GM21360 (cell line): ENCODE data around the gene VKORC1L1.
"Not testable (repeated sequence)": the region's sequence is repeated elsewhere in the genome, so short reads cannot be mapped to it uniquely, and the experiment has no call there.

ENCODE experiments used
- ATAC-seq: cut with Tn5 transposase; IDR thresholded peaks from one replicate; pipeline ENCODE4 v1.9.1; 2021; ENCODE audit warnings: mild to moderate bottlenecking, moderate library complexity; ENCODE audit not compliant: unreplicated experiment

The VKORC1L1 gene

DNA sequence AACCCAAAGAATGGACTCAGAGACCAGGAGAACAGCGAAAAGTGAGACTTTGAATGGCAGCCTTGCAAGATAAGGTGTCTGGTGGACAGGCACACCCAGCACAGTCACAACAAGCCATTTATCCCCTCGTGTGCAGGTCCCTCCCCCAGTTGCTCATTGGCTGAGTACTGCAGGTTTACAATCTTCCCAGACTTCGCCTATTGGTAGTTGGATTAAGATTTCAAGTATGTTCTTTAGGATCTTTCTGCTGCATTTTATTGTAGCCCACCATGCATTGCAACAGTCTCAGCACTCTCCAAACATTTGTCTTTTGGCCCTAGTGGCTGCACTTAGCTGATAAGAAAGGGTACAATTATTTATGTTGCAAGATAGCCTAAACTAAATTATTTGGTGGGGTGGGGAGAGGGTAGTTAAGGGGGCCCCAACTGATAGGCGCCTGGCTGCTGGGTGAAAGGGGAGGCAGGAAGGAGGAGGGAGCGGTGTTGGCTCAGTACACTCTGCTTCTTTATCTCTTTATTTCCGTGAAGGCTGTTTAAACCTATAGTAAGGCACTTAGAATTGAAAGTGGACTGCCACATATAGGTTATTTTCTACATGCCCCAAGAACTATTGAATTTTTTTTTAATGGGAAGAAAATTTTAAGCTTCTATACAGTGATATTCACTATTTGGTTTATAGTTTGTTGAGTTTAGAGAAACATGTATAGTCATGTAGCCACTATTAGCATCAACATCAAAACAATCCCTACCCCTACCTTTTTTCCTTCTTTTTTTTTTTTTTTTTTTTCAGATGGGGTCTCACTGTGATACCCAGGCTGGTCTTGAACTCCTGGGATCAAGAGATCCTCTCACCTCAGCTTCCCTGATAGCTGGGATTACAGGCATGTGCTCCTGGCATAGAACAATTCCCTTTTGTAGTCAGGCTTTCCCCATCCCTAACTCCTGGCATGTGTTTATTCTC lies 54.9 kb downstream of the VKORC1L1 start:
- no peak for ATAC-seq

DNA sequence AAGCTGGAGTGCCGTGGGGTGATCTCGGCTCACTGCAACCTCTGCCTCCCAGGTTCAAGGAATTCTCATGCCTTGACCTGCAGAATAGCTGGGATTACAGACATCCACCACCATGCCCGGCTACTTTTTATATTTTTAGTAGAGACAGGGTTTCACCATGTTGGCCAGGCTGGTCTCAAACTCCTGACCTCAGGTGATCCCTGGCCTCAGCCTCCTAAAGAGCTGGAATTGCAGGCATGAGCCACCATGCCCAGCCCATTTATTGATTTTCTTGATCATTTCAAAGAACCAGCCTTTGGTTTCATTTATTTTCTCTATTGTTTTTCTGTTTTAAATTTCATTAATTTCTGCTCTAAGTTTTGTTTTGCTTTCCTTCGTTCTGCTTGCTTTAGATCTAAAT lies 58.8 kb downstream of the VKORC1L1 start:
- ATAC-seq, result no peak

GRCh38 chr7:65937296-65937695 lies 64.4 kb downstream of the VKORC1L1 start:
- ATAC-seq, result no peak

- no peak for ATAC-seq
These were observed 65.5 kb downstream of the VKORC1L1 start for GRCh38 chr7:65938336-65938895.

DNA sequence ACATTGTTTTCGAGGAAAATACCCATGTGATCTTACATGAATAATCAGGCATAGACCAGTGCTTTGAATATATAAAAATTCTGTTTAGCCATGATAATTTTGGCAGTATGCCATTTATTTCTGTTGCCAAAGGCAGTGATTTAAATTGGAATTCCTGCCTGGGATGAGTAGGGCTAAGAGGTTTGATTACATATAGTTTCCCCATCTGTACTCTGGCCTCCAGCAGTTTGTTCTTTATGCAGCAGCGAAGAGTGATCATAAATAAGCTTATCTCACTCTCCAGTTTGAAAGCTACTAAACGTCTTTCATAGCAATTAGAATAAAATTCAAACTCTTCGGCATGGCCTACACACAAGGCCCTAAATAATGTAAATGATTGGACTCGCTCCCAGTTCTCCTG lies 72.9 kb downstream of the VKORC1L1 start:
- ATAC-seq, result not testable (repeated sequence)

DNA sequence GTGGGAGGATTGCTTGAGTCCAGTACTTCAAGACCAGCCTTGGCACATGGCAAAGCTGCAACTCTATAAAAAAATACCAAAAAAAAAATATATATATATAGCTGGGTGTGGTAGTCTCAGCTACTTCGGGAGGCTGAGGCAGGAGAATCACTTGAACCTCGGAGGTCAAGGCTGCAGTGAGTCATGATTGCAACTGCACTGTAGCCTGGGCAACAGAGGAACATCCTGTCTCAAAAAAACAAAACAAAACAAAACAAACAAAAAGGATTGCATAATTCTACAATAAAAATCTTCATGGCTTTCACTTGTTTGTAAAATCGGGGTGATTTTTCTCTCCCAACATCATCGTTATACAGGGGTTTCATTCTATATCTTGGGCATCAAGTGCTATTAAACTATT lies 74.0 kb downstream of the VKORC1L1 start:
- ATAC-seq, result no peak

GRCh38 chr7:65951837-65952578 lies 79.1 kb downstream of the VKORC1L1 start:
- ATAC-seq, result no peak

GRCh38 chr7:65953001-65953720 lies 80.3 kb downstream of the VKORC1L1 start:
- ATAC-seq, result no peak

GRCh38 chr7:65953890-65954450 lies 81.1 kb downstream of the VKORC1L1 start:
- ATAC-seq, result no peak

DNA sequence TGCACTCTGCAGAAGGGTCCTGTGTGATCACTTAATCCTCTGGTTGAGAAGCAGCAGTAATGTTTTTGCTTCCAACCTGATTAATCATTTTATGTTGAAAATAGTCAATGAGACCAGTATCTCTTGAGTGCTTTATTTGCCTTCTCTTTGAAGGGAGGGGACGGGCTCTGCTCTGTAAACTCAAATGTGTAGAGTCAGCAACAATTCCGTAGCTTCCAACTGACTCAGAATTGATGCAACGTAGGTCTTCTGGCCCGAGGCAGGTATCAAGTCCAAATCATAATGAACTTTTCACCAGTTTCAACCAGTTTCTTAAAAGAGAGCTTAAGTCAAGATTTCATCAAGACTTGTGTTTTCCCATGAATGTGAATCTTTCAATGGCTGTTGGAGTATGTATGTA lies 82.8 kb downstream of the VKORC1L1 start:
- no peak for ATAC-seq

GRCh38 chr7:65960351-65961074 lies 87.6 kb downstream of the VKORC1L1 start:
- ATAC-seq, result no peak

- ATAC-seq, result no peak
These were observed 89.2 kb downstream of the VKORC1L1 start for GRCh38 chr7:65962033-65962432.

GRCh38 chr7:65964671-65965070 lies 91.8 kb downstream of the VKORC1L1 start:
- ATAC-seq, result not testable (repeated sequence)

DNA sequence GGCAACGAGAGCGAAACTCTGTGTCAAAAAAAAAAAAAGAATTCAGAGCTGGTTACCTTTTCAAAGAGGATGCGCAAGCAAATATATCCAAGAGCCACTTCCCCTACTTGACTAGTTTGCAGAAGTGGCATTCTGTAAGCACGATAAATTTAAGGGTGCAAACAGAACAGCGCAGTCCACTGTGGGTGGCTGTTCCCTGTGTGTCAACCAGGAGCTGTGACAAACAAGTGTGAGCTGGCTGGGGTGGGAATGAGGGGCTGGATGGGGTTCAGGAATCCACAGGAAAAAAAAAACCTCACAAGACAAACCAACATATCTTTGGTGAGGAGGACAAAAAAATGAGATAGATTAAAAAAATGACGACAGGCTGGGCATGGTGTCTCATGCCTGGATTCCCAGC lies 93.3 kb downstream of the VKORC1L1 start:
- ATAC-seq, result no peak

DNA sequence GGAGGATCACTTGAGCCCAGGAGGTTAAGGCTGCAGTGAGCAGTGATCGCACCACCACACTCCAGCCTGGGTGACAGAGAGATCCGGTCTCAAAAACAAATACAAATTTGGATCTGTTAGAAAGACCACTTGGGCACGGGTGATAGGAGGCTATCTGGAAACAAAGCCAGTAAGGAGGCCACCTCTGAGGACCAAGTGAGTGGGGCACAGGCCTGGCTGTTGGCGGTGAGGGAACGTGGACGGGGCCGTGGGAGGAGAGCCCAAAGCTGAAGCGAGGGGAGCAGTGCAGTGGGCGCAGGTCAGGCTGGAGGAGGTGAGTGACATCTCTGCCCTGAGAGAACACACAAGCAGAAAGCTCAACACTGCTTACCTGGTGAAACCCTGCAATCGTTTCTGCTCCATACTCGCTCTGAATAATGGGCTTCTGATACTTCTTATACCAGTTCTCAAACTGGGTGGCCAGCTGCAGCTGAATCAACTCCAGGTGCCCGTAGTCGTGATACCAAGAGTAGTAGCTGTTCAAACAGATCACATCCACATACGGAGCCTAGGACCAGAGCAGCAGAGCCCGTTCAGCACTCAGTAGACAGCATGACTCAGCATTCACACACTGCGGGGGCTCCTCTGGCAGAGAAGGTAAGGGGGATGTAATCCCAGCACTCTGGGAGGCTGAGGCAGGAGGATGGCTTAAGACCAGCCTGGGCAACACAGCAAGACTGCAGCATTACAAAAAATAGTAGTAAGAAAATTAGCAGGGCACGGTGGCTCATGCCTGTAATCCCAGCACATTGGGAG lies 94.7 kb downstream of the VKORC1L1 start:
- ATAC-seq, result no peak

- no peak for ATAC-seq
These were observed 95.6 kb downstream of the VKORC1L1 start for GRCh38 chr7:65968256-65969185.

DNA sequence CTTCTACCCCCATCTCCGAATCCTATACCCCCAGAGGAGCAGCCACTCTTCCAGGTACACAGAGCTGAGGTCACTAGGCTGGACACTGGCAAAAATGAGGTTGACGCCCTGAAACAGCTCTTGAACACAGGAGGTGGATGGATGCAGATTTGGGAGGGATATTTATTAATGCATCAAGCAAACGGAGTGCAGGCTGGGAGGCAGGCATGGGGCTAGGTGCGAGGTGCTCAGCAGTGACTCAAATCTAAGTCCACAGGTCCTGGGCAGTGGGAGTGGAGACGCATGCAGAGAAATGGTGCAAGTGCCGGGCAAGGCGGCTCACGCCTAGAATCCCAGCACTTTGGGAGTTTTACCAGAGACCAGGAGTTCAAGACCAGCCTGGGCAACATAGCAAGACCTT lies 98.1 kb downstream of the VKORC1L1 start:
- no peak for ATAC-seq

DNA sequence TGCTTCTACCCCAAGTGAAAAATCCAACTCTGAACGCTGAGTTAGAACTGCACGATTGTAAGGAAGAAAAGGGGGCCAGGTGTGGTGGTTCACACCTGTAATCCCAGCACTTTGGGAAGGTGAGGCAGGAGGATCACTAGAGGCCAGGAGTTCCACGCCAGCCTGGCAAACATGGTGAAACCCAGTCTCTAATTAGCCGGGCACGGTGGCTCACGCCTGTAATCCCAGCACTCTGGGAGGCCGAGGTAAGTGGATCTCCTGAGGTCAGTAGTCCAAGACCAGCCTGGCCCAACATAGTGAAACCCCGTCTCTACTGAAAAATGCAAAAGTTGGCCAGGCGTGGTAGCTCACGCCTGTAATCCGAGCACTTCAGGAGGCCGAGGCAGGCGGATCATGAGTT lies 100.1 kb downstream of the VKORC1L1 start:
- no peak for ATAC-seq
